Measurements from ENCODE around the gene PSMD14. TPM values are rescaled to one million over a fixed set of nuclear protein-coding genes. Genes with fewer than 3 reads are reported as not detected.

PSMD14 gene
- polyA plus RNA-seq, 1 donor from 2014 or later = 136 TPM

DNA sequence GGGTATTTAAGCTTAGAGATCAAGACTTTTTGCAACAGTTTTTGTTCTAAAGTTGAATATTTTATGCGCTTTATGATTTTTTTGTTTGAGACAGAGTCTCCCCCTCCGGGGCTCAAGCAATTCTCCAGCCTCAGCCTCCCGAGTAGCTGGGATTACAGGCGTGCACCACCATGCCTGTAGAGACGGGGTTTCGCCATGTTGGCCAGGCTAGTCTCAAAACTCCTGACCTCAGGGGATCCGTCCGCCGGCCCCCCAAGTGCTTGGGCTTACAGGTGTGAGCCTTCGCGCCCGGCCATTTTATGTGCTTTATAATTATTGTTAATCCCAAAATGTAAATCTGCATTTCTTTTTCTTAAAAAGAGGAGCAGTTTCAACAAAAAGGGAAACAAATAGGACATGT, 136.9 kb downstream of the PSMD14 start:
- Histone ChIP-seq H3K9ac (ENCODE audit: low read length) (no peak overlapping the region), H3F3A (ENCODE audit: insufficient read depth, low read length, poor library complexity, severe bottlenecking) (no peaks in the 10 kb centered on the region), H3K4me3 (ENCODE audit: low read length) (no peak overlapping the region), H3K9me3 (ENCODE audit: low read length) (no peaks in the 10 kb centered on the region), H3K27ac (ENCODE audit: low read length) (no peak overlapping the region), H3K4me2 (ENCODE audit: low read length) (no peak overlapping the region), H3K36me3 (ENCODE audit: insufficient read depth, low read length) (no peaks in the 10 kb centered on the region), H3K9me2 (ENCODE audit: insufficient read depth, low read length) (no peaks in the 10 kb centered on the region), H4K20me1 (ENCODE audit: insufficient read depth) (no peaks in the 10 kb centered on the region), H3K27me3 (ENCODE audit: insufficient read depth, low read depth, low read length) (no peaks in the 10 kb centered on the region), H3K79me2 (replicated peaks; ENCODE audit: insufficient read depth, low read length) (no peaks in the 10 kb centered on the region), H2AFZ (ENCODE audit: low read depth, low read length) (no peak overlapping the region)
- TF ChIP-seq, protein P1, sequence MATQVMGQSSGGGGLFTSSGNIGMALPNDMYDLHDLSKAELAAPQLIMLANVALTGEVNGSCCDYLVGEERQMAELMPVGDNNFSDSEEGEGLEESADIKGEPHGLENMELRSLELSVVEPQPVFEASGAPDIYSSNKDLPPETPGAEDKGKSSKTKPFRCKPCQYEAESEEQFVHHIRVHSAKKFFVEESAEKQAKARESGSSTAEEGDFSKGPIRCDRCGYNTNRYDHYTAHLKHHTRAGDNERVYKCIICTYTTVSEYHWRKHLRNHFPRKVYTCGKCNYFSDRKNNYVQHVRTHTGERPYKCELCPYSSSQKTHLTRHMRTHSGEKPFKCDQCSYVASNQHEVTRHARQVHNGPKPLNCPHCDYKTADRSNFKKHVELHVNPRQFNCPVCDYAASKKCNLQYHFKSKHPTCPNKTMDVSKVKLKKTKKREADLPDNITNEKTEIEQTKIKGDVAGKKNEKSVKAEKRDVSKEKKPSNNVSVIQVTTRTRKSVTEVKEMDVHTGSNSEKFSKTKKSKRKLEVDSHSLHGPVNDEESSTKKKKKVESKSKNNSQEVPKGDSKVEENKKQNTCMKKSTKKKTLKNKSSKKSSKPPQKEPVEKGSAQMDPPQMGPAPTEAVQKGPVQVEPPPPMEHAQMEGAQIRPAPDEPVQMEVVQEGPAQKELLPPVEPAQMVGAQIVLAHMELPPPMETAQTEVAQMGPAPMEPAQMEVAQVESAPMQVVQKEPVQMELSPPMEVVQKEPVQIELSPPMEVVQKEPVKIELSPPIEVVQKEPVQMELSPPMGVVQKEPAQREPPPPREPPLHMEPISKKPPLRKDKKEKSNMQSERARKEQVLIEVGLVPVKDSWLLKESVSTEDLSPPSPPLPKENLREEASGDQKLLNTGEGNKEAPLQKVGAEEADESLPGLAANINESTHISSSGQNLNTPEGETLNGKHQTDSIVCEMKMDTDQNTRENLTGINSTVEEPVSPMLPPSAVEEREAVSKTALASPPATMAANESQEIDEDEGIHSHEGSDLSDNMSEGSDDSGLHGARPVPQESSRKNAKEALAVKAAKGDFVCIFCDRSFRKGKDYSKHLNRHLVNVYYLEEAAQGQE (IDR thresholded peaks at IDR 0.05; ENCODE audit: borderline replicate concordance) = no peak
- no peak for TF ChIP-seq EZH2 (IDR thresholded peaks at IDR 0.05; ENCODE audit: borderline replicate concordance, insufficient read depth, low read length, poor library complexity, severe bottlenecking)
- no peak for TF ChIP-seq MXI1 (conservative IDR thresholded peaks at IDR 0.05; ENCODE audit: poor library complexity, severe bottlenecking)
- TF ChIP-seq POLR2AphosphoS5 (IDR thresholded peaks at IDR 0.05) = no peak
- TF ChIP-seq SMC3 (conservative IDR thresholded peaks at IDR 0.05; ENCODE audit: poor library complexity) = no peak
- no peak for TF ChIP-seq TAF1 (IDR thresholded peaks at IDR 0.05; ENCODE audit: low read depth)
- no peak for TF ChIP-seq RAD21 (conservative IDR thresholded peaks at IDR 0.05)
- TF ChIP-seq, protein P2, sequence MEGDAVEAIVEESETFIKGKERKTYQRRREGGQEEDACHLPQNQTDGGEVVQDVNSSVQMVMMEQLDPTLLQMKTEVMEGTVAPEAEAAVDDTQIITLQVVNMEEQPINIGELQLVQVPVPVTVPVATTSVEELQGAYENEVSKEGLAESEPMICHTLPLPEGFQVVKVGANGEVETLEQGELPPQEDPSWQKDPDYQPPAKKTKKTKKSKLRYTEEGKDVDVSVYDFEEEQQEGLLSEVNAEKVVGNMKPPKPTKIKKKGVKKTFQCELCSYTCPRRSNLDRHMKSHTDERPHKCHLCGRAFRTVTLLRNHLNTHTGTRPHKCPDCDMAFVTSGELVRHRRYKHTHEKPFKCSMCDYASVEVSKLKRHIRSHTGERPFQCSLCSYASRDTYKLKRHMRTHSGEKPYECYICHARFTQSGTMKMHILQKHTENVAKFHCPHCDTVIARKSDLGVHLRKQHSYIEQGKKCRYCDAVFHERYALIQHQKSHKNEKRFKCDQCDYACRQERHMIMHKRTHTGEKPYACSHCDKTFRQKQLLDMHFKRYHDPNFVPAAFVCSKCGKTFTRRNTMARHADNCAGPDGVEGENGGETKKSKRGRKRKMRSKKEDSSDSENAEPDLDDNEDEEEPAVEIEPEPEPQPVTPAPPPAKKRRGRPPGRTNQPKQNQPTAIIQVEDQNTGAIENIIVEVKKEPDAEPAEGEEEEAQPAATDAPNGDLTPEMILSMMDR (IDR thresholded peaks at IDR 0.05; ENCODE audit: poor library complexity, severe bottlenecking) = no peak
- TF ChIP-seq EP300 (conservative IDR thresholded peaks at IDR 0.05; ENCODE audit: poor library complexity, severe bottlenecking) = no peak

DNA sequence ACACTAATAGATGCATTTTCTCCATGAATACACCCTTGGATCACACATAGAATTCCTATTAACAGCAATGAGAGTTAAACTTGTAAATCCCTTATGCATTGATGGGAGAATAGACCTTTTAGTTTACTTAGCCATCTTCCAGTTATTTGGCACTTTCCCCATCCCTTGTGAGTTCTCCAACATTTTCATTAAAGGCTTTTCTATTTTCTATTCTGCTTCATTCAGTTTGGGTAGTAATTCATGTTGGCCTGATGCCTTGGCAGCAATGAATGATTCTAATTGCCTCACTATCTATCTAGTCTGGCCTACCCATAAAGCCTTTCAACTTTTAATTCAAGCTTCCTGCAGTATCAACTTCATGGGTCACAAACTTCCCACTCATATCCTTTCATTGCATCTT, 140.2 kb downstream of the PSMD14 start:
- Histone ChIP-seq H2AFZ (ENCODE audit: low read depth, low read length) (no peak overlapping the region), H3K27me3 (ENCODE audit: insufficient read depth, low read depth, low read length) (no peaks in the 10 kb centered on the region), H3K27ac (ENCODE audit: low read length) (no peak overlapping the region), H3K4me3 (ENCODE audit: low read length) (no peak overlapping the region), H3F3A (ENCODE audit: insufficient read depth, low read length, poor library complexity, severe bottlenecking) (no peaks in the 10 kb centered on the region), H4K20me1 (ENCODE audit: insufficient read depth) (no peaks in the 10 kb centered on the region), H3K36me3 (ENCODE audit: insufficient read depth, low read length) (no peaks in the 10 kb centered on the region), H3K9ac (ENCODE audit: low read length) (no peak overlapping the region), H3K79me2 (replicated peaks; ENCODE audit: insufficient read depth, low read length) (no peaks in the 10 kb centered on the region), H3K9me3 (ENCODE audit: low read length) (no peaks in the 10 kb centered on the region), H3K9me2 (ENCODE audit: insufficient read depth, low read length) (no peaks in the 10 kb centered on the region), H3K4me2 (ENCODE audit: low read length) (no peak overlapping the region)
- TF ChIP-seq RAD21 (conservative IDR thresholded peaks at IDR 0.05) = no peak

Small RNA genes lying within 50 kb of the gene (small RNA-seq; reads per million reads assigned to genes)
- 0 reads per million in 3 experiments for gene RNA5SP108

Other genes with a start within 250 kb of the PSMD14 start
- gene TANK, start 148.0 kb upstream of the PSMD14 start, polyA plus RNA-seq = 58.1 and 64.0 TPM in 2 replicates
- gene TBR1, start 107.9 kb downstream of the PSMD14 start, polyA plus RNA-seq = 4.5 and 7.2 TPM in 2 replicates

All from neural cell (in vitro differentiated cells).